Activated T-helper 9 cell treated with anti-CD3 and anti-CD28 coated beads, Interleukin-2, amount 50 U/mL, for 16 hours (primary cell): Measurements from ENCODE around the gene EXOC3L1.

Source experiments
- DNase-seq: peaks from one replicate; pipeline ENCODE4 v3.0.0-alpha.2; 2020; ENCODE audit warnings: low read depth

EXOC3L1 gene

DNA sequence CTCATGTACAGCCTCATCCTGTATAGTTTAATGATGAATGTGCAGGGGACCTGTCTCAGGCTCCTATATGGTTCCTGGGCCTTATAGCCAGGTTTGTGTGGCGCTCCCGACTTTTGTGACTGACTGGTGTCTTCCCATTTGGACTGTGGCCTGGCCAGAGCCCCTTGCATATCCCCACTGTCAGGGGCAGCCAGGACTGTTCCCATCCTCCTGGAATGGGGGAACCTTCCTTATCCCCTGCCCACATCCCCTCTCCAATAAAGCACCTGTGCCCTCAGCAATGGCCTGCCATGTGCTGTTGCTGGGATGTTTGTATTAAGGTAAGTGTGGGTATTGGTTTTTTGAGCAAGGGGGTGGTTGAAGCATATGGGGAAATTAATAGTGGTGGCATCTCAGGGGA is 41.7 kb downstream of the EXOC3L1 start:
- DNase-seq = no peak

DNA sequence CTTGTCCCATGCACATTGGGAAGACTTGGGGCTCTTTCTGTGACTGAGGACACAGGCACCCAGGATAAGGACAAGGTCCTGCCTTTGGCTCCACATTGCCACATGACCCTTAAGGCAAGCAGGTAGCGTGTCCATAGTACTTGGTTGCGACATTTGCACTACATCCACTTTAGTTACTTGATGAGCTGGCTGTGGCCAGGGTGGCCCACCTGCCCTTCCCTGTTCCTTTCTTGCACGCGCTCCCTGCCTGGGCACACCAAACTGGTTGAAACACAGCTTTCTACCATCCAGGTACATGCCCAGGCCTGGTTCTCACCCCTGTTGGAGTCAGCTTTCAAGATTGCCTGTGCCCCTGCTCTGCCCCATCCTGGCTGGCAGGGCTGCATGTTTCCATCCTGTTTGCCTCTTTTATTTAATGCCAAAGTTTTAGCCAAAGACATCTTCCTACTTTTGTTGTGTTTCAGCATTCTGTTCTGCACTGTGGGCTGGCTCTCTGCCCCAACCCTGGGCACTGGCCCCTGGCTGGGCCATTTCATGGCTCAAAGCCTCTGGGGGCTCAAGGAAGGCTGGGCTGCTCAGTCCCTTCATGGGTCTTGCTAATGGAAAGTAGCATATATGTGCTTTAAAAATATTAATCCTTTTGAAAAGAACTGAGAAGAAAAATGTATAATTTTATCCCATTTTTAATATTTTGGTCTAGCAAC is 42.3 kb downstream of the EXOC3L1 start:
- DNase-seq = no peak

- DNase-seq = no peak
These were observed 43.2 kb downstream of the EXOC3L1 start for GRCh38 chr16:67146523-67147357.

- no peak for DNase-seq
These were observed 44.2 kb downstream of the EXOC3L1 start for GRCh38 chr16:67145746-67146145.

DNA sequence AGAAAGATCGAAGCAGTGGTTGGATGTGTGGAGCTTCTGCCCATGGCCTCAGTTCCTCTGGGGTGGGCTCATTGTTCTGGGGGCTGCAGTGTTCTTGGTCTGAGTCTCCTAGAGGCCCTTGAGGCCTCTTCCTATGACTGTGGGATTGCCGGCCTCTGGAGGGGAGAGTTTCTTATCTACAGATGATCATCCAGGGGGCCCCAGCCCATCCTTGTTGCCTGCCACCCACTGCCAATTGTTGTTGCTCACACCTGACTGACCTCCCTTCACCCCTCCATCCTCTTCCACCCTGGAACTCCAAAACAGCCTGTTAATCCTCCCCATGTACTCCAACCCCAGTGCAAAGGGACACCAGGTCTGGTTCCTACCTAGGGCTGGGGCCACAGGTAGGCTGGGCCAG is 45.0 kb downstream of the EXOC3L1 start:
- DNase-seq = no peak

DNA sequence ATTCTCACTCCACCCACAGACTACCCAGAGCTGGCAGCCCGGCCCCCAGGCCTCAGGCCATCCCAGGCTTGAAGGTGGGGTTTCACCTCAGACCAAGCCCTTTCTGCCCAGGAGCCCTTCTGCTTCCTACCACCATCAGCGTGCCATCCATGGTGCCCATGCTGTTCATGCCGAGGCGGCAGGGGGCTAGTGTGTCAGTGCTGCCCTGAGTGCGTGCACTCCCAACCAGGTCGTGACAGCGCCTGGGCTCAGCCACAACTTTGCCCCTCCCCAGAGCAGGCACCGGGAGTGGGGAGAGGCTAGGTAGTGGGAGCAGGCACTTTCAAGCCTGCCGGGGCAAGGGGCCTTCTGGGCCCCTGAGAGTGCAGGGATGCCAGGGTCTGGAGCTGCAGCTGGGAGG is 47.6 kb downstream of the EXOC3L1 start:
- no peak for DNase-seq

DNA sequence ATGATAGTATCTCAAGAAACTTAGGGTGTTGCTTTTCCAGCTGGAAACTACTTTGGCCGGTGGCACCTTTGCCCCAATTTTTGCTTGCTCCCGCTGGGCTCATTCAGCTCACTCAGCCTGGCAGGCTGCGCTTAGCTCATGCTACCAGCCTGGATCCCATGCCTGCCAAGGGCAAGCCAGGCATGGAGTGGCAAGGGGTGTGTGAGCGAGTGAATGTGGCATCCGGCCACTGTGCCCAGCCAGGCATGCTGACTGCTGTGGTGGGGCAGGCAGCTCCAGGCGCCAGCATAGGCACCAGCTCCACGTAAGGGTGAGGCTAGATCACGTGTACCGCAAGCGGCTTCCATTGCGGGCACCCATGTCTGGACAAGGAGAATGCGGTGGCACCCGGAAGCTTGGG is 48.5 kb downstream of the EXOC3L1 start:
- no peak for DNase-seq

DNA sequence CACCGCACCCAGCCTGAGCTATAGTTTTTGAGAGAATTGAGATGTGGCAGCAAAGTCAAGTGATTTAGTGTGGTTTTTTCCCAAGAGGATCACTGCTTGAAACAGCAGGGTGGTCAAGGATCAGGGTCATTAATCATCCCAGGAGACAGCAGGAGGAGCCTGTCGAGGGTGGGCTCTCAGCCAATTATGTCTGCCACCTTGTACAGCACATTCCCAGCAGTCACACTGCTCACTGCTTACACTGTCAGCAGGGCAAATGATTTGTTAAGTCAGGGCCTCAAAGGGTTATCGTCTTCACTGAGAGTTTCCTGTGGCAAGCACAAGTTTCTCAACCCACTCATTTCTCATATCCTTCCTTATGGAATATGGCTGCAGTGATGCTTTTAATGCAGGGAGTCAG is 52.3 kb downstream of the EXOC3L1 start:
- DNase-seq = no peak
